Activated T-helper 1 cell treated with anti-CD3 and anti-CD28 coated beads, Interleukin-12 subunit alpha, Interleukin-12 subunit beta, Interleukin-2, Interleukin-4 antibody, amounts not matched to agents 30 ng/mL and 10 ng/mL and 1 ng/mL, durations not matched to agents 14 hours and 24 hours and 36 hours (primary cell): ENCODE results near the gene LCN6. TPM values are rescaled to one million over a fixed set of nuclear protein-coding genes. Genes with fewer than 3 reads are reported as not detected.

Source experiments
- DNase-seq: peaks from one replicate; pipeline ENCODE4 v3.0.0; 2021; ENCODE audit warnings: low spot score
- H3K27ac Mint-ChIP-seq: one replicate; pipeline ENCODE4 v1.8.0; 2021; ENCODE audit warnings: mild to moderate bottlenecking, mixed read lengths
- H3K27me3 Mint-ChIP-seq: one replicate; pipeline ENCODE4 v1.8.0; 2022; ENCODE audit warnings: mild to moderate bottlenecking, moderate library complexity, mixed read lengths; ENCODE audit not compliant: insufficient read depth
- H3K36me3 Mint-ChIP-seq: one replicate; pipeline ENCODE4 v1.8.0; 2021; ENCODE audit warnings: low read depth, mixed read lengths
- H3K4me1 Mint-ChIP-seq: one replicate; pipeline ENCODE4 v1.8.0; 2021; ENCODE audit warnings: low read depth, mixed read lengths
- H3K4me3 Mint-ChIP-seq: one replicate; pipeline ENCODE4 v1.8.0; 2021; ENCODE audit warnings: mild to moderate bottlenecking, moderate library complexity, mixed read lengths
- H3K9me3 Mint-ChIP-seq: one replicate; pipeline ENCODE4 v1.8.0; 2021; ENCODE audit warnings: mixed read lengths
- intact Hi-C: fragments of 100-400 bp; cut with micrococcal nuclease; formaldehyde crosslinking; loops from one replicate; pipeline ENCODE4 v1.15.1; 2024
- total RNA-seq: library from RNA; stranded (reverse); gene quantifications from 2 replicates; pipeline ENCODE4 v1.2.3, GENCODE V29; 2022

LCN6 gene
- total RNA-seq, 1 donor from 2014 or later, result not detected

DNA sequence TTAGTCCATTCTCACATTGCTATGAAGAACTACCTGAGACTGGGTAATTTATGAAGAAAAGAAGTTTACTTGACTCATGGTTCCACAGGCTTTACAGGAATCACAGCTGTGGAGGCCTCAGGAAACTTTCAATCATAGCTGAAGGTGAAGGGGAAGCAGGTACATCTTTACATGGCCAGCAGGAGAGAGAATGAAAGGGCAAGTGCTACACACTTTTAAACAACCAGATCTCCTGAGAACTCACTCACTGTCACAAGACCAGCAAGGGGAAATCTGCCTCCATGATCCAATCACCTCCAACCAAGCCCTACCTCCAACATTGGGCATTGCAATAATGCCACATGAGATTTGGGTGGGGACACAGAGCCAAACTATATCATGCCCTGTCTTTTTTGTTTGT, 3.5 kb upstream of the LCN6 start:
- Mint-ChIP-seq H3K36me3 (peaks cover 4% of the 10 kb centered on the region), H3K4me3 (no peak overlapping the region), H3K4me1 (peaks cover 10% of the 10 kb centered on the region), H3K27ac (no peak overlapping the region), H3K9me3 (peaks cover 27% of the 10 kb centered on the region), H3K27me3 (peaks cover 8% of the 10 kb centered on the region)
- intact Hi-C loops, result no loop called here
- no peak for DNase-seq

DNA sequence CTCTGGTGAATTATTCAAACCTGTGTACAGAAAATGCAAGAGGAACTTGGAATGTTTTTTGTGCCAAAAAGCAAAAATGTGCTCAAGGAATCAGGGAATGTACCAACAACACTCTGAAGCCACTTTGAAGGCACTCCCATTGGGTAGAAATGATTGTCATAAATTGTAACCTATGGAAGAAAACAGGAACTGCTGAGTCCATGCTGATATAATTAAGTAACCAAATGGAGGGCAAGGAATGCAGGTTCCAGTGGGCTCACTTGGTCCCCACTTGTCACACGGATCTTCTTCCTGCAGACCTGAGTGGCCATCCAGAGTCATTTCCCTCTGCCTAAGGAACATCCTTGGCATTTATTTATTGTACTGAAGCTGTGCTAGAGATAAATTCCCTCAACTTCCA, 2.9 kb upstream of the LCN6 start:
- no peak for DNase-seq
- peaks cover 27% of the 10 kb centered on the region for H3K9me3 Mint-ChIP-seq
- intact Hi-C loops, result no loop called here
- H3K4me1 Mint-ChIP-seq, result peaks cover 10% of the 10 kb centered on the region
- peaks cover 8% of the 10 kb centered on the region for H3K27me3 Mint-ChIP-seq
- H3K27ac Mint-ChIP-seq, result no peak overlapping the region
- no peak overlapping the region for H3K4me3 Mint-ChIP-seq
- peaks cover 4% of the 10 kb centered on the region for H3K36me3 Mint-ChIP-seq

DNA sequence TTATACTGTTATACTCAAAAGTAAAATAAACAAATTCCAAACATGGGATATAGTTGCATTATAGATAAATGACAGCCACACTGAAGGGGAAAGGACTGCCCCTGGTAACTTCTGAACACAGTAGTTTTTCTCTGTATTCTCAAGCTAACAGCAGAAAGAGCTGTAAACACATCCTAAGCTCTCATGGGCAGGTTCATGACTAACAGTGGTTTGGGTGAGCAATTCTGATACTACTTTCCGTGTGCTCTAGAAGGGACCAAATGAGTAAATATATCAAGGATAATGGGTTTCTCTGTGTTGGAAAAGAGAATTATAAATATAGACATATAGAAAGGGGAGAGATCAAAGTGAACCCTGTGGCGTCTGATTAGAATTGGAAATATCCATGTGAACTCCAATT, 2.2 kb upstream of the LCN6 start:
- Mint-ChIP-seq H3K27me3 (peaks cover 8% of the 10 kb centered on the region), H3K27ac (peak overlapping the region; percentile 52), H3K4me3 (no peak overlapping the region), H3K4me1 (peaks cover 10% of the 10 kb centered on the region), H3K36me3 (peaks cover 4% of the 10 kb centered on the region), H3K9me3 (peaks cover 27% of the 10 kb centered on the region)
- no peak for DNase-seq
- intact Hi-C loops, result no loop called here

- intact Hi-C loops, result no loop called here
- H3K27ac Mint-ChIP-seq, result no peak overlapping the region
Observed at GRCh38 chr9:136748666-136749611, 614 bp upstream of the LCN6 start.

GRCh38 chr9:136747161-136748060, 914 bp downstream of the LCN6 start:
- no peak overlapping the region for H3K27ac Mint-ChIP-seq

More at GRCh38 chr9:136748666-136749611, 614 bp upstream of the LCN6 start:
- H3K4me3 Mint-ChIP-seq, result no peak overlapping the region
- H3K4me1 Mint-ChIP-seq, result peaks cover 10% of the 10 kb centered on the region
- peaks cover 8% of the 10 kb centered on the region for H3K27me3 Mint-ChIP-seq
- peaks cover 27% of the 10 kb centered on the region for H3K9me3 Mint-ChIP-seq
- peaks cover 4% of the 10 kb centered on the region for H3K36me3 Mint-ChIP-seq
- DNase-seq, result no peak

GRCh38 chr9:136746621-136747020, 1.7 kb downstream of the LCN6 start:
- peaks cover 13% of the 10 kb centered on the region for H3K4me1 Mint-ChIP-seq
- intact Hi-C loops, result no loop called here
- peaks cover 5% of the 10 kb centered on the region for H3K27me3 Mint-ChIP-seq
- H3K9me3 Mint-ChIP-seq, result peaks cover 12% of the 10 kb centered on the region
- H3K27ac Mint-ChIP-seq, result no peak overlapping the region
- DNase-seq, result no peak
- peaks cover 2% of the 10 kb centered on the region for H3K36me3 Mint-ChIP-seq
- no peak overlapping the region for H3K4me3 Mint-ChIP-seq

More at GRCh38 chr9:136747161-136748060, 914 bp downstream of the LCN6 start:
- H3K36me3 Mint-ChIP-seq, result peaks cover 2% of the 10 kb centered on the region
- no peak for DNase-seq
- no peak overlapping the region for H3K4me3 Mint-ChIP-seq
- H3K4me1 Mint-ChIP-seq, result peaks cover 10% of the 10 kb centered on the region
- H3K27me3 Mint-ChIP-seq, result peaks cover 8% of the 10 kb centered on the region
- H3K9me3 Mint-ChIP-seq, result peaks cover 20% of the 10 kb centered on the region
- intact Hi-C loops, result no loop called here

DNA sequence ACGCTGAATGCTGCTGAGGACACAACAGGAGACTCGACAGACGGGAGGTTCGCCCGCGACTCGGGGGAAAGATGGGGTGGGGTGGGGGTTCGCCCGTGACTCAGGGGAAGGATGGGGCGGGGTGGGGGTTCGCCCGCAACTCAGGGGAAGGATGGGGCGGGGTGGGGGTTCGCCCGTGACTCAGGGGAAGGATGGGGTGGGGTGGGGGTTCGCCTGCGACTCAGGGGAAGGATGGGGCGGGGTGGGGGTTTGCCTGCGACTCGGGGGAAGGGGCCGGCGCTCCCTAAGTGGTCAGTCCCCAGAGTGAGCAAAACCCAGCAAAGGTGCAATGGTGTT, 2.2 kb downstream of the LCN6 start:
- peaks cover 2% of the 10 kb centered on the region for H3K36me3 Mint-ChIP-seq
- peaks cover 17% of the 10 kb centered on the region for H3K4me1 Mint-ChIP-seq
- no peak for DNase-seq
- peaks cover 2% of the 10 kb centered on the region for H3K27me3 Mint-ChIP-seq
- intact Hi-C loops, result no loop called here
- H3K4me3 Mint-ChIP-seq, result no peak overlapping the region
- H3K9me3 Mint-ChIP-seq, result peaks cover 7% of the 10 kb centered on the region
- no peak overlapping the region for H3K27ac Mint-ChIP-seq

- no peak overlapping the region for H3K27ac Mint-ChIP-seq
- H3K27me3 Mint-ChIP-seq, result peaks cover 1% of the 10 kb centered on the region
- peaks cover 2% of the 10 kb centered on the region for H3K9me3 Mint-ChIP-seq
- no peak for DNase-seq
- intact Hi-C loops, result no loop called here
- no peak overlapping the region for H3K4me3 Mint-ChIP-seq
- peaks cover 11% of the 10 kb centered on the region for H3K4me1 Mint-ChIP-seq
- peaks cover under 1% of the 10 kb centered on the region for H3K36me3 Mint-ChIP-seq
Observed at GRCh38 chr9:136745389-136746154, 2.8 kb downstream of the LCN6 start.

GRCh38 chr9:136744773-136745172, 3.6 kb downstream of the LCN6 start:
- intact Hi-C loops, result no loop called here
- DNase-seq, result no peak
- no peaks in the 10 kb centered on the region for H3K36me3 Mint-ChIP-seq
- peaks cover 2% of the 10 kb centered on the region for H3K27me3 Mint-ChIP-seq
- no peaks in the 10 kb centered on the region for H3K9me3 Mint-ChIP-seq
- H3K27ac Mint-ChIP-seq, result no peak overlapping the region
- H3K4me1 Mint-ChIP-seq, result peaks cover 6% of the 10 kb centered on the region
- H3K4me3 Mint-ChIP-seq, result no peak overlapping the region

DNA sequence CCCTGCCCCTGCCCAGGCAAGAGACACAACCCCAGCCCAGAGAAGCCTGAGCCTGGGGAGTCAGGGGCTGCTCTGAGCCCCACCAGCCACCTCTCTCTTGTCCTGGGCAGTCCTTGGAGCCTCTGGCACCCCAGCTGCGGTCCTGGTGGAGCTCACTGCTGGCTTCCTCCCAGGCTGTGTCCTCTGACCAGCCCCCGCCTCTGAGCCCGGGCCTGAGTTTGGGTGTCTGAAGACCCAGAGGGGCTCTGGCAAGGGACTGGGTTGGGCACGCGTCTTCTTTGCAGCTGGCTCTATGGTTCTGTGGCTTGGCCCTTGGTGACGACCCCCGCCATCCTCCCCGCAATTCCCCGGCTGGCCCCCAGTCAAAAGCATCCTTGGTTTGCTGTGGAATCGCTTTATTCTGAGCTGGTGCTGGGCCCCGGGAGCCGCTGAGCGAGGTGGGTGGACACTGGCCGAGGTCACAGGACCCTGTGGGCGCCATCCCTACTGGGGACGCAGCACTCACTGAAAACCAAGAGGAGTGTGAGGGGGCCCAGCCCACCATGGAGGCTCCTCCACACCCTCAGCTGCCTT, 4.6 kb downstream of the LCN6 start:
- Mint-ChIP-seq H3K4me3 (no peak overlapping the region), H3K9me3 (no peaks in the 10 kb centered on the region), H3K27me3 (peaks cover 2% of the 10 kb centered on the region), H3K27ac (no peak overlapping the region), H3K36me3 (no peaks in the 10 kb centered on the region), H3K4me1 (peaks cover 6% of the 10 kb centered on the region)
- no peak for DNase-seq
- intact Hi-C loops, result no loop called here

DNA sequence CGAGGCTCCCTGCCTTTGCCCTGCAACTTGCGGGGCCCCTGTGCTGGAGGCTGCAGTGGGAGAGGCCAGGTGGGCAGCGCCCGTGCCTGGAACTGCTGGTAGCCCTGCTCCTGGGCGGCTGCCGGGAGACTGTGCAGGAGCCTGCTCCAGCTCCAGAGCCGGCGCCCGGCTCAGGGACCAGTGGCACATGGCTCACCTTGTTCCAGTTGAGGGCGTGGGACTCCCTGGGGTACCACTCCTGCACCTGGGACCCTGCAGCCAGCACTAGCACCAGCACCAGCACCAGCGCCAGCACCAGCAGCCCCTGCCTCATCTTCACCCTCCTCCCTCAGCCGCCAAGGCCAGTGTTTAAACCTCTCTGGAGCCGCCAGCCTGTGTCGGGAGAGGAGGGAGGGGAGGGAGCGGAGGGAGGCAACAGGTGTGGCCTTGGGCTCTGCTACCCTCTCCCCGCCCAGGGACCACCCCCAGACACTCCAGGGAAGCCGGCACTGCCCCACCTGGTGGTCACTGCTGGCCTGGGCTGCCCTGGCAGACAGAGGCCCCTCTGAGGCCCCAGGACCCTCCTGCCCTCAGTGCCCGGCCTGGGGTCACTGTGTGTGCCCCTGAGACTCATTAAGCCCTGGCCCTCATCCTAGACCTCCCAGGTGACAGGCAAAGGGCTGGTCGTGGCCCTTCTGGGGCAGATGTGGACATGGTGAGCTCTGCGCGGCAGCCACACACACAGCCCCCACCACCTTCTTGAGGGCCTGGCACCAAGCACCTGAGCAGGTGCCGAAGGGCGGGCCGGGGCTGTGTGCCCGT, 5.5 kb downstream of the LCN6 start, which contains the start of gene LCN10:
TSS of gene LCN10 (minus strand) at position 350 of the 801 bp plus-strand sequence. CDS start at position 313, 37 bp downstream.
- no peak for DNase-seq
- Mint-ChIP-seq H3K27me3 (peaks cover 2% of the 10 kb centered on the region), H3K36me3 (no peaks in the 10 kb centered on the region), H3K4me3 (no peak within 1 kb of the TSS), H3K27ac (no peak within 1 kb of the TSS), H3K4me1 (peaks cover 6% of the 10 kb centered on the region), H3K9me3 (no peaks in the 10 kb centered on the region)
- intact Hi-C loops, result no loop called here
